GM18873 (cell line): Measurements from ENCODE around the gene HEATR3.
A peak's percentile ranks its signal among the peaks of the same experiment; 100 is the strongest.

Experiments used
- ATAC-seq: cut with Tn5 transposase; IDR thresholded peaks from one replicate; pipeline ENCODE4 v1.9.1; 2021; ENCODE audit warnings: mild to moderate bottlenecking, moderate library complexity, moderate number of reproducible peaks; ENCODE audit not compliant: unreplicated experiment, low FRiP score

HEATR3 gene

DNA sequence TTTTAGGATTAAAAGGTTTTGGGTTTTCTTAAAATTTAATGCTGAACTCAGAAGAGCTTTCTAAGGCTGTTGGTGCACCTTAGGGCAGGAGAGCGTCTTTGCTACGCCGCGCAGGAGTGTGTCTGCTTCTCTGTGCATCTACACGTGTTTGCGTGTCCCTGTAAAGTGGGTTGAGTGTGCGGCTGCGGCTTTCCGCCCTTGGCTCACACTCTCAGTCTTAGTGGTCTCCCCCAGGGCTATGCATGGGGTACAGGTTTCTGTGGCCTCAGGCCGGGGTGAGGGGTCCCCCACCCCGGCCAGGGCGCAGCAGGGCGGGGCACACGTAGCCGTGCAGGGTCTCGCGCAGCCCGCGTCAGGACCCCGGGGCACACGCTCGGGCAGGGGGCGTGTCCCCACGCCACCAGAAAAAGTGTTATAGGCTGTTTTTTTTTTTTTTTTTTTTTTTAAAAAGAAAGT is 86.6 kb downstream of the HEATR3 start:
- peak; percentile 70 for ATAC-seq

- peak; percentile 86 for ATAC-seq
Measured at GRCh38 chr16:50152807-50153595, 87.2 kb downstream of the HEATR3 start, which contains the start of gene TENT4B. Gene TENT4B, plus strand, starts transcription at chr16:50153306. Its CDS starts 316 bp downstream, at chr16:50153622.

DNA sequence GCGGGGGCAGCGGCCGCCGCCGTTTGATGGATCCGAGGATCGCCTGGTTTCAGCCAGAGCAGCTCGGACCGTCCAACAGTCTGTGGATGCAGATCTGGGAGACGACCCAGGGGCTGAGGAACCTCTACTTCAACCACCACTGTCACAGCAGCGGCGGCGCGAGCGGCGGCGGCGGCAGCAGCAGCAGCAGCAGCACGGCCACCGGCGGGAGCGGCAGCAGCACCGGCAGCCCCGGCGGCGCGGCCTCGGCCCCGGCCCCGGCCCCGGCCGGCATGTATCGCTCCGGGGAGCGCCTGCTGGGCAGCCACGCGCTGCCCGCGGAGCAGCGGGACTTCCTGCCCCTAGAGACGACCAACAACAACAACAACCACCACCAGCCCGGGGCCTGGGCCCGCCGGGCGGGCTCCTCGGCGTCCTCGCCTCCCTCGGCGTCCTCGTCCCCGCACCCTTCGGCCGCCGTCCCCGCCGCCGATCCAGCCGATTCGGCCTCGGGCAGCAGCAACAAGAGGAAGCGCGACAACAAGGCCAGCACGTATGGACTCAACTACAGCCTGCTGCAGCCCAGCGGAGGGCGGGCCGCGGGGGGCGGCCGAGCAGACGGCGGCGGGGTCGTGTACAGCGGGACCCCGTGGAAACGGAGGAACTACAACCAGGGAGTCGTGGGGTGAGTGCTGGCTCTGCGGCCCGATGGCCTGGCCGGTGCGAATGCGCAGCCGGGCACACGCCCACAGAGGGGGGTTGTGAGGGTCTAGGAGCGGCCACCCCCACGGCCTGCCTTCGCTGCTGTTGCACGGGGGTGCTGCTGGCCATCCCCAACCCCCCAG is 88.0 kb downstream of the HEATR3 start:
- ATAC-seq = no peak

- no peak for ATAC-seq
Measured at GRCh38 chr16:50154420-50154950, 88.7 kb downstream of the HEATR3 start.

GRCh38 chr16:50155925-50156324 is 90.2 kb downstream of the HEATR3 start:
- ATAC-seq = no peak
